Measurements from ENCODE around the gene PSMF1. TPM values are rescaled to one million over a fixed set of nuclear protein-coding genes. Genes with fewer than 3 reads are reported as not detected.

The PSMF1 gene
- total RNA-seq, 1 experiment from 2014 or later: 153 TPM

DNA sequence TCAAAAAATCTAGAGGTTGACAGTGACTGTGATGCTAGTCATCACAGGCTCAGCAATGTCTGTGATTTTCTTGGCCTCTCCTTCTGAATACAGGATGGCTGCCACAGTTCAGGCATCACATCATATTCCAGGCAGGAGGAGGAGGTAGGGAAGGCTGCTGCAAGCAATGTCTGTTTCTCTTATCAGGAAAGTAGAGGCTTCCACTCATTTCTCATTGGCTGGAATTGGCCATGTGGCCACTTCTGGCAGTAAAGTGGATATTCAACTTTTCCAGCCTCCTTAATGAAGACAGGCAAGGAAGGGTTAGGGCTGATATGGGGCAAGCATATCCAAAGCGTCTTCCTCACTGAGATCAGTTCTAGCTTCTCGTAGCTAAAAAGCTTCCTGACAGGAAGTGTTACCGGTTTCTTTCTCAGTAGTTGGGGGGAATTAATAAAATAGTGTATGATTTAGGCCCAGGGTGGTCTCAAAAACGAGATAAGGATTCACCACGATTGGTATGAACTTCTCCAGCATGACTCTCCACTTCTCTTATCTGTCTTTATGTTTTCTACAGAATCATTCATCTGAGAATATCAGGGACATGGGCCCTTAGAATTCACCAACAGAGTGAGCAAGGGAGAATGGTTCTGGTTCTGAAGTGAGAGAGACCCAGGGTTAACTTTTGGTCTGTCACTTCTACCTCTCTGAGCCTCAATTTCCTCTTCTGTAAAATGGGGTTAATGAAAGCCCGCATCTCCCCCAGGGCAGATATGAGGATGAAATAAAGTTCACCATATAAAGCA is 32.7 kb upstream of the PSMF1 start:
- TF ChIP-seq, protein P1, sequence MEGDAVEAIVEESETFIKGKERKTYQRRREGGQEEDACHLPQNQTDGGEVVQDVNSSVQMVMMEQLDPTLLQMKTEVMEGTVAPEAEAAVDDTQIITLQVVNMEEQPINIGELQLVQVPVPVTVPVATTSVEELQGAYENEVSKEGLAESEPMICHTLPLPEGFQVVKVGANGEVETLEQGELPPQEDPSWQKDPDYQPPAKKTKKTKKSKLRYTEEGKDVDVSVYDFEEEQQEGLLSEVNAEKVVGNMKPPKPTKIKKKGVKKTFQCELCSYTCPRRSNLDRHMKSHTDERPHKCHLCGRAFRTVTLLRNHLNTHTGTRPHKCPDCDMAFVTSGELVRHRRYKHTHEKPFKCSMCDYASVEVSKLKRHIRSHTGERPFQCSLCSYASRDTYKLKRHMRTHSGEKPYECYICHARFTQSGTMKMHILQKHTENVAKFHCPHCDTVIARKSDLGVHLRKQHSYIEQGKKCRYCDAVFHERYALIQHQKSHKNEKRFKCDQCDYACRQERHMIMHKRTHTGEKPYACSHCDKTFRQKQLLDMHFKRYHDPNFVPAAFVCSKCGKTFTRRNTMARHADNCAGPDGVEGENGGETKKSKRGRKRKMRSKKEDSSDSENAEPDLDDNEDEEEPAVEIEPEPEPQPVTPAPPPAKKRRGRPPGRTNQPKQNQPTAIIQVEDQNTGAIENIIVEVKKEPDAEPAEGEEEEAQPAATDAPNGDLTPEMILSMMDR (IDR thresholded peaks at IDR 0.05 in 2 of 3, conservative IDR thresholded peaks at IDR 0.05 in 1 of 3; ENCODE audit: borderline replicate concordance in 1 of 3, insufficient read depth in 1 of 3, low read depth in 2 of 3, low read length in 2 of 3): no peak
- TF ChIP-seq ELF1 (IDR thresholded peaks at IDR 0.05; ENCODE audit: borderline replicate concordance, low read depth) (no peak), FOSL1 (IDR thresholded peaks at IDR 0.05; ENCODE audit: low read depth) (no peak), YY1 (IDR thresholded peaks at IDR 0.05; ENCODE audit: extremely low read depth, insufficient replicate concordance, low read depth, low read length) (no peak), POLR2A (IDR thresholded peaks at IDR 0.05; ENCODE audit: borderline replicate concordance, extremely low read depth, insufficient read depth, insufficient read length) (no peak), CBX3 (IDR thresholded peaks at IDR 0.05; ENCODE audit: low read depth) (no peak), ZNF274 (IDR thresholded peaks at IDR 0.05; ENCODE audit: low read depth, low read length) (no peak), ATF3 (IDR thresholded peaks at IDR 0.05) (no peak), POLR2AphosphoS5 (IDR thresholded peaks at IDR 0.05; ENCODE audit: low read depth, low read length) (no peak)
- TF ChIP-seq, protein P2, sequence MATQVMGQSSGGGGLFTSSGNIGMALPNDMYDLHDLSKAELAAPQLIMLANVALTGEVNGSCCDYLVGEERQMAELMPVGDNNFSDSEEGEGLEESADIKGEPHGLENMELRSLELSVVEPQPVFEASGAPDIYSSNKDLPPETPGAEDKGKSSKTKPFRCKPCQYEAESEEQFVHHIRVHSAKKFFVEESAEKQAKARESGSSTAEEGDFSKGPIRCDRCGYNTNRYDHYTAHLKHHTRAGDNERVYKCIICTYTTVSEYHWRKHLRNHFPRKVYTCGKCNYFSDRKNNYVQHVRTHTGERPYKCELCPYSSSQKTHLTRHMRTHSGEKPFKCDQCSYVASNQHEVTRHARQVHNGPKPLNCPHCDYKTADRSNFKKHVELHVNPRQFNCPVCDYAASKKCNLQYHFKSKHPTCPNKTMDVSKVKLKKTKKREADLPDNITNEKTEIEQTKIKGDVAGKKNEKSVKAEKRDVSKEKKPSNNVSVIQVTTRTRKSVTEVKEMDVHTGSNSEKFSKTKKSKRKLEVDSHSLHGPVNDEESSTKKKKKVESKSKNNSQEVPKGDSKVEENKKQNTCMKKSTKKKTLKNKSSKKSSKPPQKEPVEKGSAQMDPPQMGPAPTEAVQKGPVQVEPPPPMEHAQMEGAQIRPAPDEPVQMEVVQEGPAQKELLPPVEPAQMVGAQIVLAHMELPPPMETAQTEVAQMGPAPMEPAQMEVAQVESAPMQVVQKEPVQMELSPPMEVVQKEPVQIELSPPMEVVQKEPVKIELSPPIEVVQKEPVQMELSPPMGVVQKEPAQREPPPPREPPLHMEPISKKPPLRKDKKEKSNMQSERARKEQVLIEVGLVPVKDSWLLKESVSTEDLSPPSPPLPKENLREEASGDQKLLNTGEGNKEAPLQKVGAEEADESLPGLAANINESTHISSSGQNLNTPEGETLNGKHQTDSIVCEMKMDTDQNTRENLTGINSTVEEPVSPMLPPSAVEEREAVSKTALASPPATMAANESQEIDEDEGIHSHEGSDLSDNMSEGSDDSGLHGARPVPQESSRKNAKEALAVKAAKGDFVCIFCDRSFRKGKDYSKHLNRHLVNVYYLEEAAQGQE (IDR thresholded peaks at IDR 0.05; ENCODE audit: low read depth): no peak
- Histone ChIP-seq H4K20me1 (ENCODE audit: insufficient read depth) (no peaks in the 10 kb centered on the region), H3K4me2 (ENCODE audit: low read length) (no peak overlapping the region), H3K27ac (ENCODE audit: low read depth, low read length) (no peak overlapping the region), H3K4me1 (ENCODE audit: control insufficient read depth in 1 of 2, insufficient read depth in 2 of 2, low read length in 2 of 2) (no peaks in the 10 kb centered on the region), H3K27me3 (ENCODE audit: insufficient read depth, low read length) (no peaks in the 10 kb centered on the region), H3K9me2 (ENCODE audit: insufficient read depth) (no peaks in the 10 kb centered on the region), H3K9ac (ENCODE audit: low read length) (no peak overlapping the region), H3K36me3 (ENCODE audit: control insufficient read depth in 1 of 2, insufficient read depth in 2 of 2, low read length in 2 of 2) (no peaks in the 10 kb centered on the region), H3K4me3 (replicated peaks in 1 of 2; ENCODE audit: low read depth in 1 of 2, low read length in 2 of 2) (no peak overlapping the region), H3K9me3 (ENCODE audit: control insufficient read depth in 1 of 2, insufficient read depth in 1 of 2, low read depth in 1 of 2, low read length in 2 of 2) (no peaks in the 10 kb centered on the region), H2AFZ (ENCODE audit: low read depth, low read length, poor library complexity, severe bottlenecking) (no peak overlapping the region), H3K79me2 (ENCODE audit: insufficient read depth, low read length) (no peaks in the 10 kb centered on the region)
- DNase-seq (ENCODE audit: low read depth, low spot score): no peak
- no TSS peak for BruUV-seq (replicated peaks)
- ATAC-seq: no peak
- intact Hi-C loops (cut with micrococcal nuclease): no loop called here
- ChIA-PET POLR2A (no interaction called here), CTCF (no interaction called here), RAD21 (ENCODE audit: low non-redundant PET in 1 of 2, low total read pairs in 2 of 2, uncharacterized antibody in 2 of 2, unreplicated experiment in 2 of 2) (no interaction called here)
